ENCODE measurements around the gene PLEKHD1. TPM values are rescaled to one million over a fixed set of nuclear protein-coding genes. Genes with fewer than 3 reads are reported as not detected.

The PLEKHD1 gene
- total RNA-seq, 2 experiments from 2014 or later = 0.47 to 0.63 TPM

DNA sequence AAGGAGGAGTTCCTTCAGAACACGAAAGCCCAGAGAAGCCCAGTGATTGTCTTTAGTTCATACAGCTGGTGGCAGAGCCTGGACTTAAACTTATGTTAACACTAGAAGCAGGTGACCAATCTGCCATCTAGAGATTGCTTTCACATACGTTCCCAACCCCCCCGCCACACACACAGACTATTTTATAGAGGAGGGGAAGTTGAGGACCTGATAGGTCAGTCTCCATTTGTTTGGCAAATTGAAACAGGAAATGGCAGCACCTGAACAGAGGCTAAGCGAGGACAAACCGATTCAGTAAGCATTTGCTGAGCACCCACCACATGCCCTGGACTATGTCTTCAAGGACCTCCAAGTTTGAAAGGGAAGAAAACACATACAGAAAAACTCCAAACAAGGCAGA is 4.8 kb upstream of the PLEKHD1 start:
- H3K27me3 Mint-ChIP-seq = peaks cover 29% of the 10 kb centered on the region
- no peaks in the 10 kb centered on the region for H3K36me3 ChIP-seq (ENCODE audit: insufficient read depth, low read length)
- no peak overlapping the region for H3K27ac ChIP-seq (ENCODE audit: low read depth in 1 of 2, low read length in 2 of 2)
- peaks cover 7% of the 10 kb centered on the region for H3K4me1 Mint-ChIP-seq (ENCODE audit: low read depth)
- POLR2A ChIA-PET = no interaction called here
- H3K4me1 ChIP-seq (ENCODE audit: insufficient read depth, low read length) = no peaks in the 10 kb centered on the region
- CTCF ChIA-PET = no interaction called here
- H3K9me3 Mint-ChIP-seq = no peaks in the 10 kb centered on the region
- H3K9me3 ChIP-seq (ENCODE audit: control insufficient read depth in 1 of 2, insufficient read depth in 1 of 2, low read length in 2 of 2) = peaks cover 0 to 3% of the 10 kb centered on the region in 2 experiments
- no peak overlapping the region for H3K4me3 ChIP-seq (ENCODE audit: low read length)
- TF ChIP-seq, protein P1, sequence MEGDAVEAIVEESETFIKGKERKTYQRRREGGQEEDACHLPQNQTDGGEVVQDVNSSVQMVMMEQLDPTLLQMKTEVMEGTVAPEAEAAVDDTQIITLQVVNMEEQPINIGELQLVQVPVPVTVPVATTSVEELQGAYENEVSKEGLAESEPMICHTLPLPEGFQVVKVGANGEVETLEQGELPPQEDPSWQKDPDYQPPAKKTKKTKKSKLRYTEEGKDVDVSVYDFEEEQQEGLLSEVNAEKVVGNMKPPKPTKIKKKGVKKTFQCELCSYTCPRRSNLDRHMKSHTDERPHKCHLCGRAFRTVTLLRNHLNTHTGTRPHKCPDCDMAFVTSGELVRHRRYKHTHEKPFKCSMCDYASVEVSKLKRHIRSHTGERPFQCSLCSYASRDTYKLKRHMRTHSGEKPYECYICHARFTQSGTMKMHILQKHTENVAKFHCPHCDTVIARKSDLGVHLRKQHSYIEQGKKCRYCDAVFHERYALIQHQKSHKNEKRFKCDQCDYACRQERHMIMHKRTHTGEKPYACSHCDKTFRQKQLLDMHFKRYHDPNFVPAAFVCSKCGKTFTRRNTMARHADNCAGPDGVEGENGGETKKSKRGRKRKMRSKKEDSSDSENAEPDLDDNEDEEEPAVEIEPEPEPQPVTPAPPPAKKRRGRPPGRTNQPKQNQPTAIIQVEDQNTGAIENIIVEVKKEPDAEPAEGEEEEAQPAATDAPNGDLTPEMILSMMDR (IDR thresholded peaks at IDR 0.05) = no peak
- H3K27ac Mint-ChIP-seq = no peak overlapping the region
- no peak for DNase-seq
- H3K4me3 Mint-ChIP-seq = no peak overlapping the region
- ATAC-seq (ENCODE audit: poor library complexity) = no peak
- H3K36me3 Mint-ChIP-seq (ENCODE audit: low read depth) = no peaks in the 10 kb centered on the region
- intact Hi-C loops (cut with DNase I, micrococcal nuclease) = no loop called here
- H3K27me3 ChIP-seq (ENCODE audit: control insufficient read depth in 1 of 2, insufficient read depth in 2 of 2, low read length in 2 of 2) = peaks cover 14 to 27% of the 10 kb centered on the region in 2 experiments

DNA sequence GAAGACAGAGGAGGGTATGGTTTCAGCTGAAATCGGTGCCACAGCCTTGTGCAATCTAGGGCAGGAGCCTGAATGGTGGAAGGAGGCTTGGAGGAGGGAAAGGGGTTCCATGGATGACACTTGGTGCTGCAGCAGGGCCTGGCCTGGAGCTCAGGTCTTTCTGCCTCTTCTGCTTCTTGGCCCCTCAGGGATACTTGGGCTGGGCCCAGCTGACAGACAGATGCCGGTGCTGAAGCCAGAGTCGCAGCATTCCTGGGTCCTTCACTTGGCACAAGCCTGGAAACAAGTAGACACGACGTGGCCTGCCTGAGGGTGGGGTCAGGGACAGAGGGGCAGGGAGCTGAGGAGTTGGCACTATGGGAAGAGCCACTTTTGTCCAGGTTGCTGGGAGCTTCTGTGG is 4.4 kb upstream of the PLEKHD1 start:
- ATAC-seq (ENCODE audit: poor library complexity) (no peak), DNase-seq (no peak)
- H3K9me3 Mint-ChIP-seq = no peaks in the 10 kb centered on the region
- no peak overlapping the region for H3K4me3 ChIP-seq (ENCODE audit: low read length)
- TF ChIP-seq, protein P1 (IDR thresholded peaks at IDR 0.05) = no peak
- intact Hi-C loops (cut with DNase I, micrococcal nuclease) = no loop called here
- H3K36me3 ChIP-seq (ENCODE audit: insufficient read depth, low read length) = no peaks in the 10 kb centered on the region
- peaks cover 29% of the 10 kb centered on the region for H3K27me3 Mint-ChIP-seq
- peaks cover 0 to 7% of the 10 kb centered on the region in 2 experiments for H3K9me3 ChIP-seq (ENCODE audit: control insufficient read depth in 1 of 2, insufficient read depth in 1 of 2, low read length in 2 of 2)
- H3K4me1 ChIP-seq (ENCODE audit: insufficient read depth, low read length) = peaks cover 2% of the 10 kb centered on the region
- POLR2A ChIA-PET = no interaction called here
- H3K4me3 Mint-ChIP-seq = no peak overlapping the region
- peaks cover 16 to 31% of the 10 kb centered on the region in 2 experiments for H3K27me3 ChIP-seq (ENCODE audit: control insufficient read depth in 1 of 2, insufficient read depth in 2 of 2, low read length in 2 of 2)
- H3K36me3 Mint-ChIP-seq (ENCODE audit: low read depth) = no peaks in the 10 kb centered on the region
- CTCF ChIA-PET = no interaction called here
- H3K27ac ChIP-seq (ENCODE audit: low read depth in 1 of 2, low read length in 2 of 2) = no peak overlapping the region
- H3K4me1 Mint-ChIP-seq (ENCODE audit: low read depth) = peaks cover 7% of the 10 kb centered on the region
- H3K27ac Mint-ChIP-seq = no peak overlapping the region

DNA sequence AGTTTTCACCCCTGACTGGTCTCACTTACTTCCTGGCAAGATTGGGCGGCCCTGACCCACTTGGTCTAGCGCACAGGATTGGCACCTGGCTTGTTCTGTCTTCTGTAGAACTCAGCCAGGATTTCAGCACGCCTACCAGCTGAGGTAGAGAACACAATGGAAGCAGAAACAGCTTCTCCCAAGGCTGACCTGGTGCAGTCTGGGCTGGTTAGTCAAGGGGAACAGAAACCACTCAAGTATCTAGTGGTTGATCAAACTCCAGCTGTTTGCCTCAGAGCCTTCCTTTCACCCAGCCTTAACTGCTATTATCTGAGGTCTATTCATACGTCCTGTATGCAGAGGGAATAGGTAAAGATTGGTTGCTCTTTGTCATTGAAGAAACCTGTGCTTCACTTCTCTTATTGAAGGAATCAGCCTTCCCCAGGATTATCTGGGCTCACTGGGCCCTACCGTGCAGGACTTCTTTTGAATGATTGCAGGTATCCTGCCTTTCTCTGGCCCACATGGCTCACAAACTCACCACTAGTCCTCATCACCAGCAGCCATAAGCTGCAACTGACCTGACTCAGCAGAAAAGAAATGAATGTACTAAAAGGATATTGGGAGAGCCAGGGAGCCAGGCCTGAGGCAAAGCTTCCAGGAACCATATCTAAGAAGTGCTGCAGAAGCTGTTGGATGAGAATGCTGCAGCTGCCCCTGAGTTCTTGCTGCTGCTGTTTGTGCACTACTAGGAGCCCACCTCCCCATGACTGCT is 2.5 kb upstream of the PLEKHD1 start:
- Mint-ChIP-seq H3K9me3 (no peaks in the 10 kb centered on the region), H3K27ac (no peak overlapping the region), H3K36me3 (ENCODE audit: low read depth) (no peaks in the 10 kb centered on the region), H3K27me3 (peaks cover 48% of the 10 kb centered on the region), H3K4me3 (no peak overlapping the region), H3K4me1 (ENCODE audit: low read depth) (peaks cover 7% of the 10 kb centered on the region)
- ChIA-PET CTCF (interaction anchor here (0.8 kb wide), 1 partner anchor 21 kb away, joined by 5 read pairs; no protein-coding TSS in a partner anchor), POLR2A (no interaction called here)
- Histone ChIP-seq H3K36me3 (ENCODE audit: insufficient read depth, low read length) (no peaks in the 10 kb centered on the region), H3K9me3 (ENCODE audit: control insufficient read depth in 1 of 2, insufficient read depth in 1 of 2, low read length in 2 of 2) (peaks cover 0 to 8% of the 10 kb centered on the region in 2 experiments), H3K4me1 (ENCODE audit: insufficient read depth, low read length) (peaks cover 2% of the 10 kb centered on the region), H3K4me3 (ENCODE audit: low read length) (no peak overlapping the region), H3K27me3 (ENCODE audit: control insufficient read depth in 1 of 2, insufficient read depth in 2 of 2, low read length in 2 of 2) (peaks cover 30 to 49% of the 10 kb centered on the region in 2 experiments), H3K27ac (ENCODE audit: low read depth in 1 of 2, low read length in 2 of 2) (no peak overlapping the region)
- ATAC-seq (ENCODE audit: poor library complexity) (no peak), DNase-seq (peak in 1 of 14 experiments; percentile 5)
- TF ChIP-seq, protein P1 (IDR thresholded peaks at IDR 0.05) = no peak
- intact Hi-C loops (cut with DNase I, micrococcal nuclease) = no loop called here
